Lower lobe of right lung (tissue), 2 donors: ENCODE results near the gene SURF2. TPM values are rescaled to one million over a fixed set of nuclear protein-coding genes. Genes with fewer than 3 reads are reported as not detected.
"Not testable (repeated sequence)": the region's sequence is repeated elsewhere in the genome, so short reads cannot be mapped to it uniquely, and the experiment has no call there.

ENCODE experiments used
- ATAC-seq, 2 donors: fragments of 200-7000 bp; cut with Tn5 transposase; one replicate each; pipeline ENCODE4 v1.9.1; 2020 to 2022; ENCODE audit warnings: mild to moderate bottlenecking in 2 of 2, moderate library complexity in 2 of 2
- DNase-seq: peaks from one replicate; pipeline ENCODE4 v3.0.0-alpha.2; 2020
- H3K27ac ChIP-seq: fragments of 200-600 bp; one replicate; pipeline ENCODE4 v1.8.0; 2022
- H3K27me3 ChIP-seq: fragments of 200-600 bp; one replicate; pipeline ENCODE4 v1.8.0; 2022; ENCODE audit warnings: low read depth
- H3K36me3 ChIP-seq: fragments of 200-600 bp; one replicate; pipeline ENCODE4 v1.8.0; 2022; ENCODE audit warnings: mild to moderate bottlenecking
- H3K4me1 ChIP-seq: fragments of 200-600 bp; one replicate; pipeline ENCODE4 v1.8.0; 2022
- H3K4me3 ChIP-seq: fragments of 200-600 bp; one replicate; pipeline ENCODE4 v1.8.0; 2022; ENCODE audit warnings: mild to moderate bottlenecking
- H3K9me3 ChIP-seq: fragments of 200-600 bp; one replicate; pipeline ENCODE4 v1.8.0; 2022
- intact Hi-C: fragments of 100-400 bp; cut with DNase I; formaldehyde crosslinking; loops from one replicate; pipeline ENCODE4 v1.11.0; 2022
- total RNA-seq: library from RNA; stranded (reverse); fragmentation: NEBNext Ultra II Directional; extraction: Animal tissue kit (Norgen Biotek cat#: 25700); gene quantifications from one replicate; pipeline ENCODE4 v1.2.1, GENCODE V29; 2021
- TF ChIP-seq, protein P1 (sequence below): fragments of 200-600 bp; IDR thresholded peaks from one replicate; pipeline ENCODE4 v1.8.0; 2022; ENCODE audit warnings: antibody characterized with exemption, mild to moderate bottlenecking
- donor health status: DM: no; HTN: yes; CAD: no; lungs with severe emphysema.

The SURF2 gene
- total RNA-seq, 1 donor from 2014 or later: 15.2 TPM

DNA sequence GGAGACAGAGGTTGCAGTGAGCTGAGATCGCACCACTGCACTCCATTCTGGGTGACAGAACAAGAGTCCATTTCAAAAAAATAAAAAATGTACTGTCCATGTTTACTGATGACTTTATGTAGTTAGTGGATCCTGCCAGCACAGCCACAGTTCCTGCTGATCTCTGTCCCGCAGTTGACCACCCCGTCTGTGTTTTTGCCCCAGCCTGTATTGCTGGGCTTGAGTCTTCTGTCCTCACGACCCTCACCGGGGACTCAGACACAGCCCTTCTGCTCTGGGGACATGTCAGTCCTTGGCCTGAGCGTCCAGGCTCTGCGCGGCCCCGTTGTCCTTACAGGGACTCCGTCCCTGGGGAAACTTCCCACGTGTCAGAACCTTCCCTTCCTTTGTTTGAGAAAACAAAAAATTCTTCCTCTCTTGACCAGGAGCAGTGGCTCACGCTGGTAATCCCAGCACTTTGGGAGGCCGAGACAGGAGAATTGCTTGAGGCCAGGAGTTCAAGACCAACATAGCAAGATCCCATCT, 34.9 kb upstream of the SURF2 start:
- no peaks in the 10 kb centered on the region for H3K9me3 ChIP-seq
- H3K27me3 ChIP-seq: no peaks in the 10 kb centered on the region
- H3K4me3 ChIP-seq: no peak overlapping the region
- no peak for ATAC-seq
- TF ChIP-seq, protein P1, sequence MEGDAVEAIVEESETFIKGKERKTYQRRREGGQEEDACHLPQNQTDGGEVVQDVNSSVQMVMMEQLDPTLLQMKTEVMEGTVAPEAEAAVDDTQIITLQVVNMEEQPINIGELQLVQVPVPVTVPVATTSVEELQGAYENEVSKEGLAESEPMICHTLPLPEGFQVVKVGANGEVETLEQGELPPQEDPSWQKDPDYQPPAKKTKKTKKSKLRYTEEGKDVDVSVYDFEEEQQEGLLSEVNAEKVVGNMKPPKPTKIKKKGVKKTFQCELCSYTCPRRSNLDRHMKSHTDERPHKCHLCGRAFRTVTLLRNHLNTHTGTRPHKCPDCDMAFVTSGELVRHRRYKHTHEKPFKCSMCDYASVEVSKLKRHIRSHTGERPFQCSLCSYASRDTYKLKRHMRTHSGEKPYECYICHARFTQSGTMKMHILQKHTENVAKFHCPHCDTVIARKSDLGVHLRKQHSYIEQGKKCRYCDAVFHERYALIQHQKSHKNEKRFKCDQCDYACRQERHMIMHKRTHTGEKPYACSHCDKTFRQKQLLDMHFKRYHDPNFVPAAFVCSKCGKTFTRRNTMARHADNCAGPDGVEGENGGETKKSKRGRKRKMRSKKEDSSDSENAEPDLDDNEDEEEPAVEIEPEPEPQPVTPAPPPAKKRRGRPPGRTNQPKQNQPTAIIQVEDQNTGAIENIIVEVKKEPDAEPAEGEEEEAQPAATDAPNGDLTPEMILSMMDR: no peak
- intact Hi-C loops: no loop called here
- H3K4me1 ChIP-seq: no peaks in the 10 kb centered on the region
- H3K27ac ChIP-seq: no peak overlapping the region
- DNase-seq: no peak
- H3K36me3 ChIP-seq: no peaks in the 10 kb centered on the region

- no peak for ATAC-seq
- no peaks in the 10 kb centered on the region for H3K4me1 ChIP-seq
- H3K9me3 ChIP-seq: no peaks in the 10 kb centered on the region
- H3K27me3 ChIP-seq: no peaks in the 10 kb centered on the region
- no peak overlapping the region for H3K27ac ChIP-seq
- DNase-seq: no peak
- no peak overlapping the region for H3K4me3 ChIP-seq
- TF ChIP-seq, protein P1: no peak
- no peaks in the 10 kb centered on the region for H3K36me3 ChIP-seq
- intact Hi-C loops: no loop called here
These were observed 33.6 kb upstream of the SURF2 start for GRCh38 chr9:133322701-133323100.

GRCh38 chr9:133323211-133323610, 33.1 kb upstream of the SURF2 start:
- no peak for ATAC-seq
- Histone ChIP-seq H3K9me3 (no peaks in the 10 kb centered on the region), H3K27ac (no peak overlapping the region), H3K4me1 (no peaks in the 10 kb centered on the region), H3K36me3 (no peaks in the 10 kb centered on the region), H3K27me3 (no peaks in the 10 kb centered on the region), H3K4me3 (no peak overlapping the region)
- TF ChIP-seq, protein P1: no peak
- intact Hi-C loops: no loop called here
- DNase-seq: no peak

GRCh38 chr9:133323991-133324703, 32.2 kb upstream of the SURF2 start:
- H3K36me3 ChIP-seq: no peaks in the 10 kb centered on the region
- DNase-seq (no peak), ATAC-seq (no peak)
- no peaks in the 10 kb centered on the region for H3K9me3 ChIP-seq
- no peak overlapping the region for H3K4me3 ChIP-seq
- no peak overlapping the region for H3K27ac ChIP-seq
- intact Hi-C loops: no loop called here
- TF ChIP-seq, protein P1: no peak
- no peaks in the 10 kb centered on the region for H3K27me3 ChIP-seq
- no peaks in the 10 kb centered on the region for H3K4me1 ChIP-seq

GRCh38 chr9:133327021-133327420, 29.3 kb upstream of the SURF2 start:
- ATAC-seq: peak in 1 of 2 donors; percentile 59
- intact Hi-C loops, DNase-seq: not testable (repeated sequence)

GRCh38 chr9:133327834-133328484, 28.4 kb upstream of the SURF2 start:
- ATAC-seq (no peak), DNase-seq (no peak)
- intact Hi-C loops: no loop called here
- TF ChIP-seq, protein P1: no peak
- Histone ChIP-seq H3K9me3 (no peaks in the 10 kb centered on the region), H3K4me1 (no peaks in the 10 kb centered on the region), H3K4me3 (no peak overlapping the region), H3K27ac (no peak overlapping the region), H3K27me3 (no peaks in the 10 kb centered on the region), H3K36me3 (peaks cover 31% of the 10 kb centered on the region)

More at GRCh38 chr9:133327021-133327420, 29.3 kb upstream of the SURF2 start:
- H3K9me3 ChIP-seq, H3K4me3 ChIP-seq, H3K27ac ChIP-seq, H3K27me3 ChIP-seq, H3K4me1 ChIP-seq: not testable (repeated sequence)
- peaks cover 21% of the 10 kb centered on the region for H3K36me3 ChIP-seq
